ENCODE results near the gene PRKCA.
A peak's percentile ranks its signal among the peaks of the same experiment; 100 is the strongest.

The PRKCA gene

GRCh38 chr17:66413559-66414520, 111.4 kb downstream of the PRKCA start:
- no peak for DNase-seq (ENCODE audit: low read depth in 2 of 2)

GRCh38 chr17:66414561-66415175, 112.3 kb downstream of the PRKCA start:
- no peak for DNase-seq (ENCODE audit: low read depth in 2 of 2)

- no peak for DNase-seq (ENCODE audit: low read depth in 2 of 2)
Measured at GRCh38 chr17:66415366-66416206, 113.2 kb downstream of the PRKCA start.

- no peak for DNase-seq (ENCODE audit: low read depth in 2 of 2)
Measured at GRCh38 chr17:66416207-66416940, 114.0 kb downstream of the PRKCA start.

GRCh38 chr17:66417300-66417719, 114.9 kb downstream of the PRKCA start:
- DNase-seq (ENCODE audit: low read depth in 2 of 2) = no peak

- DNase-seq (ENCODE audit: low read depth in 2 of 2) = no peak
Measured at GRCh38 chr17:66420961-66421371, 118.6 kb downstream of the PRKCA start.

- no peak for DNase-seq (ENCODE audit: low read depth in 2 of 2)
Measured at GRCh38 chr17:66422186-66422585, 119.8 kb downstream of the PRKCA start.

GRCh38 chr17:66423056-66423955, 120.9 kb downstream of the PRKCA start:
- no peak for DNase-seq (ENCODE audit: low read depth in 2 of 2)

GRCh38 chr17:66425756-66426396, 123.5 kb downstream of the PRKCA start:
- DNase-seq (ENCODE audit: low read depth in 2 of 2) = no peak

- DNase-seq (ENCODE audit: low read depth in 2 of 2) = peak in 1 of 2 donors; percentile 20
Measured at GRCh38 chr17:66426397-66427033, 124.1 kb downstream of the PRKCA start.

- DNase-seq (ENCODE audit: low read depth in 2 of 2) = no peak
Measured at GRCh38 chr17:66427134-66427533, 124.7 kb downstream of the PRKCA start.

- no peak for DNase-seq (ENCODE audit: low read depth in 2 of 2)
Measured at GRCh38 chr17:66429680-66430079, 127.3 kb downstream of the PRKCA start.

- DNase-seq (ENCODE audit: low read depth in 2 of 2) = no peak
Measured at GRCh38 chr17:66430846-66431795, 128.7 kb downstream of the PRKCA start.

- DNase-seq (ENCODE audit: low read depth in 2 of 2) = no peak
Measured at GRCh38 chr17:66431910-66432309, 129.5 kb downstream of the PRKCA start.

- no peak for DNase-seq (ENCODE audit: low read depth in 2 of 2)
Measured at GRCh38 chr17:66432411-66432957, 130.1 kb downstream of the PRKCA start.

- DNase-seq (ENCODE audit: low read depth in 2 of 2) = no peak
Measured at GRCh38 chr17:66432996-66433551, 130.7 kb downstream of the PRKCA start.

GRCh38 chr17:66435182-66435581, 132.8 kb downstream of the PRKCA start:
- no peak for DNase-seq (ENCODE audit: low read depth in 2 of 2)

- no peak for DNase-seq (ENCODE audit: low read depth in 2 of 2)
Measured at GRCh38 chr17:66436631-66437030, 134.2 kb downstream of the PRKCA start.

Measured in activated CD4-positive, alpha-beta T cell treated with anti-CD3 and anti-CD28 coated beads for 24 hours (primary cell).